Measurements from ENCODE around the gene MBNL3. TPM values are rescaled to one million over a fixed set of nuclear protein-coding genes. Genes with fewer than 3 reads are reported as not detected.

Gene MBNL3
- 1 to 10 TPM; 3.5 to 8.1 TPM for total RNA-seq

GRCh38 chrX:132488819-132489577, at the start of gene MBNL3:
TSS of gene MBNL3 (minus strand) at chrX:132489038. CDS start at chrX:132439611, 49,427 bp downstream.
- no peak for DNase-seq (ENCODE audit: low spot score)
- TF ChIP-seq CTCF (IDR thresholded peaks at IDR 0.05) = no peak
- peaks cover 0 to 5% of the 10 kb centered on the region in 2 donors for H3K4me1 ChIP-seq (ENCODE audit: control insufficient read depth in 1 of 2, low read depth in 2 of 2)
- peak within 1 kb of the TSS; percentile 79 for H3K4me3 ChIP-seq
- no peaks in the 10 kb centered on the region for H3K9me3 ChIP-seq
- no peak for ATAC-seq (ENCODE audit: insufficient number of reproducible peaks, low FRiP score, low read depth)
- no peaks in the 10 kb centered on the region for H3K27me3 ChIP-seq (replicated peaks; ENCODE audit: insufficient read depth)
- H3K27ac ChIP-seq = peak within 1 kb of the TSS; percentile 49 to 53
- H3K36me3 ChIP-seq = no peaks in the 10 kb centered on the region

DNA sequence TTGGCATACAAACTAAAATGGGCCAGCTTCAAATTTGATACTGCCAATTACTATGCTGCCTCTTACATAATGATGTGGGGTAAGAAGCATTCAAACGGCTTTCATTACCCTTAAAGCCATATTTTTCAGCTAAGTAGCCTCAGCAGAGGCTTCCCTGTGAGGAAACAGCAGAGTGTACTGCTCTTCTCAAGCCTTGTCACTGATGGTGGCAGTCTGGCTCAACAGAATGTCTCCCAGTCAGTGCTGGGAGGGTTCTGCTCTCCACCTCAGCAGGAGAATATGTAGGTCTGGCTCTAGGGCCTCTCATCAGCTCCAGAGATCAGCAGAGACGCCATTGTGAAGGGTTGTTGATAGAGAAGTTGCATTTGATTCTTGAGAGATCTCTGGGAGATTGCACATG, 44.6 kb upstream of the MBNL3 start:
- no peaks in the 10 kb centered on the region for H3K27me3 ChIP-seq (replicated peaks; ENCODE audit: insufficient read depth)
- no peak for TF ChIP-seq CTCF (IDR thresholded peaks at IDR 0.05)
- no peak for ATAC-seq (ENCODE audit: insufficient number of reproducible peaks, low FRiP score, low read depth)
- H3K9me3 ChIP-seq = no peaks in the 10 kb centered on the region
- no peaks in the 10 kb centered on the region for H3K4me1 ChIP-seq (ENCODE audit: control insufficient read depth in 1 of 2, low read depth in 2 of 2)
- no peaks in the 10 kb centered on the region for H3K36me3 ChIP-seq
- DNase-seq (ENCODE audit: low spot score) = no peak
- no peak overlapping the region for H3K4me3 ChIP-seq
- H3K27ac ChIP-seq = no peak overlapping the region

DNA sequence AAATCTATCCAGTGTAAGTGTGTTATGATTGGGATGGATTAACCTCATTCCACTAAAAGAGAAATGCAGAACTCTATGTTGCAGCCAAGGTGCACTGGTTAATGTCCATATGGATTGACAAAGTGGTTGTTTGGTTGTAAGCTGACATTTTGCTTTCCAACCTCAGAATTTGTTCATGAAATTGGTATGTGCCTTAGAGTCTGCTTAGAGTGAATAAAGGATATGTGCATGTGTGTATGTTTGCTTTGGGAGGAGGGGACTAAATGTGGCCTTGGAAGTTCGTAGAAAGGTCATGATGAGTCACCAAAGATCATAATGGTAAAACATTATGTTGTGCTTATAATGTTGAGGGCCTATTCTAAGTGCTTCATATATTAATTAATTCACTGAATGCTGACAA, 44.1 kb upstream of the MBNL3 start:
- H3K36me3 ChIP-seq = no peaks in the 10 kb centered on the region

GRCh38 chrX:132532097-132532496, 43.3 kb upstream of the MBNL3 start:
- TF ChIP-seq CTCF (IDR thresholded peaks at IDR 0.05) = no peak

More for the DNA sequence above, 44.1 kb upstream of the MBNL3 start:
- no peaks in the 10 kb centered on the region for H3K9me3 ChIP-seq
- H3K4me1 ChIP-seq (ENCODE audit: control insufficient read depth in 1 of 2, low read depth in 2 of 2) = no peaks in the 10 kb centered on the region
- DNase-seq (ENCODE audit: low spot score) (no peak), ATAC-seq (ENCODE audit: insufficient number of reproducible peaks, low FRiP score, low read depth) (no peak)
- H3K27ac ChIP-seq = no peak overlapping the region
- H3K4me3 ChIP-seq = no peak overlapping the region
- H3K27me3 ChIP-seq (replicated peaks; ENCODE audit: insufficient read depth) = no peaks in the 10 kb centered on the region
- no peak for TF ChIP-seq CTCF (IDR thresholded peaks at IDR 0.05)

GRCh38 chrX:132520792-132521191, 32.0 kb upstream of the MBNL3 start:
- no peaks in the 10 kb centered on the region for H3K27me3 ChIP-seq (replicated peaks; ENCODE audit: insufficient read depth)
- no peaks in the 10 kb centered on the region for H3K9me3 ChIP-seq
- H3K4me1 ChIP-seq (ENCODE audit: control insufficient read depth in 1 of 2, low read depth in 2 of 2) = no peaks in the 10 kb centered on the region
- TF ChIP-seq CTCF (IDR thresholded peaks at IDR 0.05) = no peak
- no peak for ATAC-seq (ENCODE audit: insufficient number of reproducible peaks, low FRiP score, low read depth)
- H3K4me3 ChIP-seq = no peak overlapping the region
- no peak overlapping the region for H3K27ac ChIP-seq
- H3K36me3 ChIP-seq = no peaks in the 10 kb centered on the region
- no peak for DNase-seq (ENCODE audit: low spot score)

More at GRCh38 chrX:132532097-132532496, 43.3 kb upstream of the MBNL3 start:
- H3K4me3 ChIP-seq = no peak overlapping the region
- H3K27me3 ChIP-seq (replicated peaks; ENCODE audit: insufficient read depth) = no peaks in the 10 kb centered on the region
- DNase-seq (ENCODE audit: low spot score) (no peak), ATAC-seq (ENCODE audit: insufficient number of reproducible peaks, low FRiP score, low read depth) (no peak)
- H3K4me1 ChIP-seq (ENCODE audit: control insufficient read depth in 1 of 2, low read depth in 2 of 2) = no peaks in the 10 kb centered on the region
- H3K9me3 ChIP-seq = no peaks in the 10 kb centered on the region
- H3K36me3 ChIP-seq = no peaks in the 10 kb centered on the region
- no peak overlapping the region for H3K27ac ChIP-seq

Data from thoracic aorta (tissue), 2 donors.